WERI-Rb-1 (cell line): ENCODE results near the gene AAMDC.
"Not testable (repeated sequence)": the region's sequence is repeated elsewhere in the genome, so short reads cannot be mapped to it uniquely, and the experiment has no call there.

Experiments
- DNase-seq: peaks from one replicate; pipeline ENCODE4 v3.0.0-alpha.2; 2020
- H3K27ac ChIP-seq: fragments of 250-450 bp; sonication (Bioruptor Pico); 2 replicates; pipeline ENCODE4 v1.5.1; 2020; ENCODE audit warnings: mild to moderate bottlenecking, moderate library complexity
- H3K27me3 ChIP-seq: fragments of 250-450 bp; sonication (Bioruptor Pico); 2 replicates; pipeline ENCODE4 v1.5.1; 2021; ENCODE audit warnings: mild to moderate bottlenecking, low read depth, moderate library complexity; ENCODE audit not compliant: insufficient read depth, severe bottlenecking
- H3K36me3 ChIP-seq: fragments of 250-450 bp; sonication (Bioruptor Pico); 2 replicates; pipeline ENCODE4 v1.5.1; 2020; ENCODE audit warnings: mild to moderate bottlenecking, moderate library complexity
- H3K4me3 ChIP-seq: 2 replicates; pipeline ENCODE4 v1.5.1; 2011; ENCODE audit warnings: low read depth, mild to moderate bottlenecking, control low read depth, low read length
- H3K9me3 ChIP-seq: fragments of 250-450 bp; sonication (Bioruptor Pico); 2 replicates; pipeline ENCODE4 v1.5.1; 2021; ENCODE audit warnings: mild to moderate bottlenecking, moderate library complexity; ENCODE audit not compliant: severe bottlenecking
- CTCF ChIP-seq: IDR thresholded peaks from 2 replicates; pipeline ENCODE4 v1.5.1; 2011; ENCODE audit warnings: low read depth, mild to moderate bottlenecking, control low read depth, inconsistent platforms, low read length

AAMDC gene

DNA sequence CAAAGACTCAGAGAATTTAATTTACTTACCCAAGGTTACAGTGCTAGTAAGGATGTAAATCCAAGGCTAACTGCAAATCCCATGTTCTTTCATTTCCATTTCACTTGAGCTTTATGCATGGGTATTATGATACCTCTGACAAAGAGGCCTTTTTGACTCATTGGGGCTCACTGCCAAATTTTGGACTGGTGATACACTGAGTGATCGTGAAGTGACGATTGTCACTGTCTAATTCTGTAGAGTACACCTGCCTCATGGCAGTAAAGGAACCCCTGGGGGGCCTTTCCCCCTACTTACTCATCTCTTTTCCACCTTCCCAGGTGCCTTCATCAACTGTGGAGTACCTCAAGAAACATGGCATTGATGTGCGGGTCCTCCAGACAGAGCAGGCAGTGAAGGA lies 50.9 kb downstream of the AAMDC start:
- no peak for TF ChIP-seq CTCF
- Histone ChIP-seq H3K36me3 (peaks cover 26% of the 10 kb centered on the region), H3K27me3 (no peaks in the 10 kb centered on the region), H3K9me3 (no peaks in the 10 kb centered on the region), H3K4me3 (no peak overlapping the region), H3K27ac (no peak overlapping the region)
- DNase-seq: no peak

- Histone ChIP-seq H3K27me3 (no peaks in the 10 kb centered on the region), H3K36me3 (peaks cover 36% of the 10 kb centered on the region), H3K27ac (no peak overlapping the region), H3K9me3 (no peaks in the 10 kb centered on the region), H3K4me3 (no peak overlapping the region)
- no peak for DNase-seq
- no peak for TF ChIP-seq CTCF
These were observed 52.4 kb downstream of the AAMDC start for GRCh38 chr11:77873345-77873744.

DNA sequence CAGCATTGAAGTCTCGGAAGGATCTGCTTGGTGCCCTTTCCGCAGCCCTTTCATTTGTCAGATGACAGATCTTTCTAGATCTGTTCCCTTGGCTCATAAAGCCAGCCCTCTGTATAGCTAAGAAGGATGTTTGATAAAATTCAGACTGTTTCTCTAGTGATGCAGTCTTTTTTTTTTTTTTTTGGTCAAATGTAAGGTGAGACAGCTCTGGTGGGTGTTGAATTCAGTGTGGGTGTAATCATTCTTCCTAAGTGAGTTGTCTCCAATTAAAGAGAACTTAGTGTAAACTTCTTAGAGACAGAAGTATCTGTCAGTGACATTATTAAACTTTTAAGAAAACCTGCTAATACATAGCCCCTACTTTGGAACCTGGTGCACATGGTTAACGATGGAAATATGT lies 53.3 kb downstream of the AAMDC start:
- no peaks in the 10 kb centered on the region for H3K27me3 ChIP-seq

GRCh38 chr11:77876045-77876444 lies 55.1 kb downstream of the AAMDC start:
- no peaks in the 10 kb centered on the region for H3K27me3 ChIP-seq
- no peaks in the 10 kb centered on the region for H3K9me3 ChIP-seq
- H3K36me3 ChIP-seq: peaks cover 46% of the 10 kb centered on the region
- no peak for TF ChIP-seq CTCF
- DNase-seq: no peak
- no peak overlapping the region for H3K27ac ChIP-seq
- H3K4me3 ChIP-seq: no peak overlapping the region

More for the DNA sequence above, 53.3 kb downstream of the AAMDC start:
- H3K36me3 ChIP-seq: peaks cover 43% of the 10 kb centered on the region
- H3K27ac ChIP-seq: no peak overlapping the region
- no peak for DNase-seq
- H3K4me3 ChIP-seq: no peak overlapping the region
- no peaks in the 10 kb centered on the region for H3K9me3 ChIP-seq
- no peak for TF ChIP-seq CTCF

DNA sequence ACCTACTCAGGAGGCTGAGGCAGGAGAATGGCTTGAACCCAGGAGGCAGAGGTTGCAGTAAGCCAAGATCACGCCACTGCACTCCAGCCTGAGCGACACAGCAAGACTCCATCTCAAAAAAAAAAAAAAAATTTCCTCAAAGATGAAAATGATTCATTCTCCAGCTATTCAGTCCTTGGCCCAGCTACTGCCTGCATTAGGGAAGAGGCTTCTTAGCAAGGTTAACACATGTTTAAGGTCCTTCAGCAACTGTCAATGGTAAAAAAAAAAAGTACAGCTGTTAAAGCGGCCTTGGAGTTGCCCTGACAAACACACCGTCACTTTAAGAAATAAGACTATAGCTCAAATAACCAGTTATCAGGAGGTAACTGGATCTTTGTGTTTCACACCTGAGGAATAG lies 57.3 kb downstream of the AAMDC start:
- H3K27ac ChIP-seq, H3K4me3 ChIP-seq, DNase-seq, H3K27me3 ChIP-seq, H3K9me3 ChIP-seq: not testable (repeated sequence)
- H3K36me3 ChIP-seq: peaks cover 47% of the 10 kb centered on the region

DNA sequence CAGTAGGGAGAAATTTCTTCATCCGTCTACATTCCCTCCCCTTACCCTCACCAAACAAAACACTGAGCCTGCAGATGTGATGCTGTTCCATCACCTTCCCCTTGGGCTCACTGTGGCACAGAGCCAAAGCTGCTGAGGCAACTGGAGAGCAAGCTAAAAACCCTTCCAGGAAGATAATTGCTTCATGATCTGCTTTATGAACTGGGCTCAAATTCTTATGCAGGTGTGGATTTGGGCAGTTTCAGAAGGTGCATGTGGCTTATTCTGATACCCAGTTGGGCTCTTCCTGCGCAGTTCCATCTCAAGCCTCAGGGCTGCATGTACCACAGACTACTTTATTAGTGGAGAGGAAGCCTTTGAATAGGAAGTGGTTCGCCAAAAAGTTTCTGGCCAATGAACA lies 58.3 kb downstream of the AAMDC start:
- Histone ChIP-seq H3K9me3 (no peaks in the 10 kb centered on the region), H3K36me3 (peaks cover 47% of the 10 kb centered on the region), H3K27me3 (no peaks in the 10 kb centered on the region), H3K4me3 (no peak overlapping the region), H3K27ac (no peak overlapping the region)
- 0 out of 2 replicates have a peak, but pooled peaks have one; percentile 6 for TF ChIP-seq CTCF
- DNase-seq: no peak
